ENCODE results near the gene ALG14. TPM values are rescaled to one million over a fixed set of nuclear protein-coding genes. Genes with fewer than 3 reads are reported as not detected.
"Not testable (repeated sequence)": the region's sequence is repeated elsewhere in the genome, so short reads cannot be mapped to it uniquely, and the experiment has no call there.

ALG14 gene
- polyA plus RNA-seq, 1 donor from 2014 or later: 2.6 TPM

DNA sequence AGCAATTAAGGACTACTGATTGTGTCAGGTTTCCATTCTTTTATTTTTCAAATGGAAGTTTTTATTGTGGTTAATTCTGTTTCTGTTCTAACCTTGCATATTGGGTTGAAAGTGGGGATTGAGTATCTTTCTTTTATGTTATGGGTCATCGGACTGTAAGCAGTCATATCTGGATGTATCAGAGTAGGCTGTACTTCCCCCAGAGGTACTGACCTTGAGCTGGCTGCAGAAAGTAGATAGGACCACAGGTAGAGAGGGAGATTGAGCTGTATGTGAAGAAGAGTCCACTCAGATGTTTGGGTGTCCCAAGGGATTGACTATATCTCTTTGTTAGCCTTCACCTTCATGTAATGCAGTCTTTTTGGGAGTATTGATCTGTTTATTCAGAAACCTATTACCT is 20.5 kb upstream of the ALG14 start:
- no peaks in the 10 kb centered on the region for H3K27me3 ChIP-seq (ENCODE audit: insufficient read depth, low read depth, low read length)
- no peak overlapping the region for H3K27ac ChIP-seq (ENCODE audit: low read length)
- no peaks in the 10 kb centered on the region for H3F3A ChIP-seq (ENCODE audit: insufficient read depth, low read length, poor library complexity, severe bottlenecking)
- no peak overlapping the region for H3K4me3 ChIP-seq (ENCODE audit: low read length)
- H3K36me3 ChIP-seq (ENCODE audit: insufficient read depth, low read length): no peaks in the 10 kb centered on the region
- H3K79me2 ChIP-seq (replicated peaks; ENCODE audit: insufficient read depth, low read length): no peaks in the 10 kb centered on the region
- no peak overlapping the region for H3K4me2 ChIP-seq (ENCODE audit: low read length)
- H3K9ac ChIP-seq (ENCODE audit: low read length): no peak overlapping the region
- no peaks in the 10 kb centered on the region for H3K9me3 ChIP-seq (ENCODE audit: low read length)
- no peaks in the 10 kb centered on the region for H3K9me2 ChIP-seq (ENCODE audit: insufficient read depth, low read length)
- H2AFZ ChIP-seq (ENCODE audit: low read depth, low read length): no peak overlapping the region
- H4K20me1 ChIP-seq (ENCODE audit: insufficient read depth): no peaks in the 10 kb centered on the region
- TF ChIP-seq RAD21 (conservative IDR thresholded peaks at IDR 0.05): no peak
- TF ChIP-seq MXI1 (conservative IDR thresholded peaks at IDR 0.05; ENCODE audit: poor library complexity, severe bottlenecking): no peak
- TF ChIP-seq EP300 (conservative IDR thresholded peaks at IDR 0.05; ENCODE audit: poor library complexity, severe bottlenecking): no peak
- TF ChIP-seq SMC3 (conservative IDR thresholded peaks at IDR 0.05; ENCODE audit: poor library complexity): no peak
- TF ChIP-seq, protein P1, sequence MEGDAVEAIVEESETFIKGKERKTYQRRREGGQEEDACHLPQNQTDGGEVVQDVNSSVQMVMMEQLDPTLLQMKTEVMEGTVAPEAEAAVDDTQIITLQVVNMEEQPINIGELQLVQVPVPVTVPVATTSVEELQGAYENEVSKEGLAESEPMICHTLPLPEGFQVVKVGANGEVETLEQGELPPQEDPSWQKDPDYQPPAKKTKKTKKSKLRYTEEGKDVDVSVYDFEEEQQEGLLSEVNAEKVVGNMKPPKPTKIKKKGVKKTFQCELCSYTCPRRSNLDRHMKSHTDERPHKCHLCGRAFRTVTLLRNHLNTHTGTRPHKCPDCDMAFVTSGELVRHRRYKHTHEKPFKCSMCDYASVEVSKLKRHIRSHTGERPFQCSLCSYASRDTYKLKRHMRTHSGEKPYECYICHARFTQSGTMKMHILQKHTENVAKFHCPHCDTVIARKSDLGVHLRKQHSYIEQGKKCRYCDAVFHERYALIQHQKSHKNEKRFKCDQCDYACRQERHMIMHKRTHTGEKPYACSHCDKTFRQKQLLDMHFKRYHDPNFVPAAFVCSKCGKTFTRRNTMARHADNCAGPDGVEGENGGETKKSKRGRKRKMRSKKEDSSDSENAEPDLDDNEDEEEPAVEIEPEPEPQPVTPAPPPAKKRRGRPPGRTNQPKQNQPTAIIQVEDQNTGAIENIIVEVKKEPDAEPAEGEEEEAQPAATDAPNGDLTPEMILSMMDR (IDR thresholded peaks at IDR 0.05; ENCODE audit: poor library complexity, severe bottlenecking): no peak
- no peak for TF ChIP-seq EZH2 (IDR thresholded peaks at IDR 0.05; ENCODE audit: borderline replicate concordance, insufficient read depth, low read length, poor library complexity, severe bottlenecking)
- no peak for TF ChIP-seq TAF1 (IDR thresholded peaks at IDR 0.05; ENCODE audit: low read depth)
- TF ChIP-seq, protein P2, sequence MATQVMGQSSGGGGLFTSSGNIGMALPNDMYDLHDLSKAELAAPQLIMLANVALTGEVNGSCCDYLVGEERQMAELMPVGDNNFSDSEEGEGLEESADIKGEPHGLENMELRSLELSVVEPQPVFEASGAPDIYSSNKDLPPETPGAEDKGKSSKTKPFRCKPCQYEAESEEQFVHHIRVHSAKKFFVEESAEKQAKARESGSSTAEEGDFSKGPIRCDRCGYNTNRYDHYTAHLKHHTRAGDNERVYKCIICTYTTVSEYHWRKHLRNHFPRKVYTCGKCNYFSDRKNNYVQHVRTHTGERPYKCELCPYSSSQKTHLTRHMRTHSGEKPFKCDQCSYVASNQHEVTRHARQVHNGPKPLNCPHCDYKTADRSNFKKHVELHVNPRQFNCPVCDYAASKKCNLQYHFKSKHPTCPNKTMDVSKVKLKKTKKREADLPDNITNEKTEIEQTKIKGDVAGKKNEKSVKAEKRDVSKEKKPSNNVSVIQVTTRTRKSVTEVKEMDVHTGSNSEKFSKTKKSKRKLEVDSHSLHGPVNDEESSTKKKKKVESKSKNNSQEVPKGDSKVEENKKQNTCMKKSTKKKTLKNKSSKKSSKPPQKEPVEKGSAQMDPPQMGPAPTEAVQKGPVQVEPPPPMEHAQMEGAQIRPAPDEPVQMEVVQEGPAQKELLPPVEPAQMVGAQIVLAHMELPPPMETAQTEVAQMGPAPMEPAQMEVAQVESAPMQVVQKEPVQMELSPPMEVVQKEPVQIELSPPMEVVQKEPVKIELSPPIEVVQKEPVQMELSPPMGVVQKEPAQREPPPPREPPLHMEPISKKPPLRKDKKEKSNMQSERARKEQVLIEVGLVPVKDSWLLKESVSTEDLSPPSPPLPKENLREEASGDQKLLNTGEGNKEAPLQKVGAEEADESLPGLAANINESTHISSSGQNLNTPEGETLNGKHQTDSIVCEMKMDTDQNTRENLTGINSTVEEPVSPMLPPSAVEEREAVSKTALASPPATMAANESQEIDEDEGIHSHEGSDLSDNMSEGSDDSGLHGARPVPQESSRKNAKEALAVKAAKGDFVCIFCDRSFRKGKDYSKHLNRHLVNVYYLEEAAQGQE (IDR thresholded peaks at IDR 0.05; ENCODE audit: borderline replicate concordance): no peak
- TF ChIP-seq POLR2AphosphoS5 (IDR thresholded peaks at IDR 0.05): no peak

DNA sequence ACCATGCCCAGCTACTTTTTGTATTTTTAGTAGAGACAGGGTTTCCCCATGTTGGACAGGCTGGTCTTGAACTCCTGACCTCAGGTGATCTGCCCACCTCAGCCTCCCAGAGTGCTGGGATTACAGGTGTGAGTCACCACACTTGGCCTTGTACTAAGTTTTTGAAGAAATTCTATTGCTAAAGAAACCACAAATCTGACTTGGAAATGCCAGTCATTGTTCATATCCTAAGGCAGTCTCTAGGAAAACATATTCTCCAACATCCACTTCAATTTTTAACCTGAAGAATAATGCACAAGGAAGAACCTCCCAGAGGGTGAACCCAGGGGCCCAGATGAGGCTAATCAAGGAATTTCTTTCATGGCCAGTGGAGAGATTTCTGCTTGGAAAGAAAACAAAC is 20.1 kb upstream of the ALG14 start:
- H3K36me3 ChIP-seq (ENCODE audit: insufficient read depth, low read length); H3K9me2 ChIP-seq (ENCODE audit: insufficient read depth, low read length); H3K27ac ChIP-seq (ENCODE audit: low read length); H3K9ac ChIP-seq (ENCODE audit: low read length); H4K20me1 ChIP-seq (ENCODE audit: insufficient read depth); H3K4me2 ChIP-seq (ENCODE audit: low read length); H3K79me2 ChIP-seq (replicated peaks; ENCODE audit: insufficient read depth, low read length); H3K27me3 ChIP-seq (ENCODE audit: insufficient read depth, low read depth, low read length); H3F3A ChIP-seq (ENCODE audit: insufficient read depth, low read length, poor library complexity, severe bottlenecking); H3K9me3 ChIP-seq (ENCODE audit: low read length); H3K4me3 ChIP-seq (ENCODE audit: low read length); H2AFZ ChIP-seq (ENCODE audit: low read depth, low read length): not testable (repeated sequence)

DNA sequence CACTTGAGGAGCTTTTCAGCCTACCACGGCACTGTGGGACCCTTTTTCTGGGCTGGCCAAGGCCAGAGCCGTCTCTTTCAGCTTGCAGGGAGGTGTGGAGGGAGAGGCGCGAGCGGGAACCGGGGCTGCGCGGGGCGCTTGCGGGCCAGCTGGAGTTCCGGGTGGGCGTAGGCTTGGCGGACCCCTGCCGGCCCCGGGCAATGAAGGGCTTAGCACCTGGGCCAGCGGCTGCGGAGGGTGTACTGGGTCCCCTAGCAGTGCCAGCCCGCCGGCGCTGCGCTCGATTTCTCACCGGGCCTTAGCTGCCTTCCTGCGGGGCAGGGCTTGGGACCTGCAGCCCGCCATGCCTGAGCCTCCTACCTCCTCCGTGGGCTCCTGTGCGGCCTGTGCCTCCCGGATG is 18.5 kb upstream of the ALG14 start:
- not testable (repeated sequence) for H3K27me3 ChIP-seq (ENCODE audit: insufficient read depth, low read depth, low read length); H4K20me1 ChIP-seq (ENCODE audit: insufficient read depth); H3K9me3 ChIP-seq (ENCODE audit: low read length); H3K4me3 ChIP-seq (ENCODE audit: low read length); H3K9me2 ChIP-seq (ENCODE audit: insufficient read depth, low read length); H2AFZ ChIP-seq (ENCODE audit: low read depth, low read length); H3K79me2 ChIP-seq (replicated peaks; ENCODE audit: insufficient read depth, low read length); H3K36me3 ChIP-seq (ENCODE audit: insufficient read depth, low read length); H3K27ac ChIP-seq (ENCODE audit: low read length); H3K9ac ChIP-seq (ENCODE audit: low read length); H3K4me2 ChIP-seq (ENCODE audit: low read length); H3F3A ChIP-seq (ENCODE audit: insufficient read depth, low read length, poor library complexity, severe bottlenecking)

Data from neural cell (in vitro differentiated cells).